Non-pigmented ciliary epithelial cell (primary cell): Measurements from ENCODE around the gene RHOB.
"Not testable (repeated sequence)": the region's sequence is repeated elsewhere in the genome, so short reads cannot be mapped to it uniquely, and the experiment has no call there.

Experiments used
- DNase-seq: peaks from one replicate; pipeline ENCODE4 v3.0.0-alpha.2; 2010; ENCODE audit warnings: low read depth

The RHOB gene

GRCh38 chr2:20422402-20423271, 24.2 kb upstream of the RHOB start:
- no peak for DNase-seq

DNA sequence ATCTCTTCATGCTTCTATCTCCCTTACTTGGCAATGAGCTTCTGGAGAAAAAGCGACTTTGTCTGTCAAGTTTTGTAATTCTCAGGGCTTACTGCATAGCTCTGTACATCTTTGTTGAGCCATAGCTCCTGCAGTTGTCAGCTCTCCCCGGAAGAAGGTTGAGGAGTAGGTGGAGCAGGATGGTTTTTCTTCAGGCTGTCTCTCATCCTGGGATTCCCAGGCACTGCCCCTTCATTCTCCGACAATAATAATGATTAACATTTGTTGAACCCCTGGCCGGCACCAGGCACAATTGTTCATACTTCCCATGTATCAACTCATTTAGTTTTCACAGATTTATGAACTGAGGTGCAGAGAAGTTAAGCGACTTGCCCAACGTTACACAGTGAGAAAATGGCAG, 23.5 kb upstream of the RHOB start:
- DNase-seq = no peak

DNA sequence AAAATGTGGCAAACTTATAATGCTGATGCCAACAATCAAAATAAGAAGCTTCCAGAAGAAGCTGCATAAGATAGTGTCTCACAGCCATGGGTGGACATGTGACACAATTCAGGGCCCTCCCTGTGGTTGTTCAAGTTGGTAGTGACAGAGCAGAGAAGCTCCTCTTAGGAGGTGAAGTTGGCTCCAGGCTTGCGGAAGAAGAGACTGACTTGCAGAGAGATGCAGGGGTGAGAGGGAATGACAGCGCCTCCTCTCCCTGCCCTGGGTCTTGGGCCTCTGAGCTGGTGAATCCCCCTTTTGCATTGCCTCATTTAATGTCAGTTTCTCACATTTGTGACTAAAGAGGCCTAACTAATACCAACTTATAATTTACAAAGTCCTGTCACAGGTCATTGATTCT, 23.0 kb upstream of the RHOB start:
- DNase-seq = no peak

DNA sequence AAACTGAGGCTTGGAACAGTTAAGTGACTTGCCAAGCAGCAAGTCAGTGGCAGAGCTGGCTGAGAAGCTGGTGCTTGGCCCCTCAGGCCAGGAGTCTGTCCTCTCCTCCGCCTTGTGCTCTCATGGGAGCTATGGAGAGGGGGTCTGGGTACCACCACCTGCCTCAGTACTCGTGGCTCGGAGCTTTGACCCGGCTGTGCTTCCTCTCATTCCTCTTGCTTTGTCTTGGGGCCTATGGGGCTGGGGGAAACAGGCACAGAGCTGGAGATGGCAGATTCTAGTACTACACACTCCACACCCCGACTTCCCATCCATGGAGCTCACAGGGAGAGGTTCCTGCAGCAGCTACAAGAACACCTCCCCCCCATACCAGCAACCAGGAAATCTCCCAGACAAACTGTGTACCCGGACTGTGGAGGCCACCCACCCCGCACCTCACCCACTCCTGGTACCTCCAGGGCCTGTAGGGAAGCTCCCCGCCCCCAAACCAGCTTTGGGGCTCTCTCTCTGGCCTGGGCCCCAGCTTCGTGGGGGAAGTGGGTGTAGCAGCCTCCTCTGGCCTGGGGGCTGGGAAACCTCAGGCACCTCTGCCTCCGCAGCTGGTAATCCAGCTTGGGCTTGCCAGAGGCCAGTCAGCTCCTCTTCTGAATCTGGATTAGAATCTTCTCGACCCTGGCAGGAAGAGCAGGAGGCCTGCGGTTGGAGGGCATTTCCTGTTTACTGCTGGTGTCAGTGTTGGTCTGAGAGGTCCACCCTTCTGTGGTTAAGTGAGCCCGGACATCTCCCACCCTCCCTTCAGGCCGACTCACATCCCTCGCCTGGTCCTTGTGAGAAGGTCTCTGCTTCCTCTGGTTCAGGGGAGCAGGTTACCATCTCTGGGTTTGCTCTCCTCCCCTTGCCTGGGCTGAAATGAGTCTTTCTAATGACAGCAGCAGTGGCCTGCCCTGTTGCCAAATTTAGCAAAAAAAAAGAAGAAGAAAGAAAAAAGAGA, 22.3 kb upstream of the RHOB start:
- DNase-seq = no peak

GRCh38 chr2:20425371-20425881, 21.4 kb upstream of the RHOB start:
- no peak for DNase-seq

DNA sequence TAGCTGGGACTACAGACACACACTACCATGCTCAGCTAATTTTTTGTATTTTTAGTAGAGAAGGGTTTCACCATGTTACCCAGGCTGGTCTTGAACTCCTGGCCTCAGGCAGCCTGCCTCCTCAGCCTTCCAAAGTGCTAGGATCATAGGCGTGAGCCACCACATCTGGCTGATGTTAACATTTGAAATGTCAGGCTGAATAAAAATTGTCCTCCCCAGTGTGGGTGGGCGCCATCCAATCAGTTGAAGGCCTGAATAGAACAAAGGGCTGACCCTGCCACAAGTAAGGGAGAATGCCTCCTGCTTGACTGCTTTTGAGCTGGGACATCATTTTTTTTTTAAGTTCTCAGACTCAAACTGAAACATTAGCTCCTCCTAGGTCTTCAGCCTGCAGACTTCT, 21.0 kb upstream of the RHOB start:
- DNase-seq = no peak

GRCh38 chr2:20427931-20428526, 18.8 kb upstream of the RHOB start:
- no peak for DNase-seq

- no peak for DNase-seq
Observed at GRCh38 chr2:20428717-20429490, 18.0 kb upstream of the RHOB start.

DNA sequence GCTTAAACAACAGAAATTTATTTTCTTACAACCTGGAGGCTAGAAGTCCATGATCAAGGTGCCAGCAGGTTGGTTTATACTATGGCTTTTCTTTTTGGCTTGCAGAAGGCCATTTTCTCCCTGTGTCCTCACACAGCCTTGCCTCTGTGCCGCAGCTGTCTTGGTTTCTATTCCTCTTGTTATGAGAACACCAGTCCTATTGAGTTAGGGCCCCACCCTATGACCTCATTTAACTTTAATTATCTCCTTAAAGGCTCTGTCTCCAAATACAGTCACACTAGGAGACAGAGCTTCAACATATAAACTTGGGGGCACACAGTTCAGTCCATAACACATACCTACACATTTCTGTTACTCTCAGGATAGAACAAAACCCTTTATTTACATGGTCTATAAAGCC, 17.3 kb upstream of the RHOB start:
- no peak for DNase-seq

DNA sequence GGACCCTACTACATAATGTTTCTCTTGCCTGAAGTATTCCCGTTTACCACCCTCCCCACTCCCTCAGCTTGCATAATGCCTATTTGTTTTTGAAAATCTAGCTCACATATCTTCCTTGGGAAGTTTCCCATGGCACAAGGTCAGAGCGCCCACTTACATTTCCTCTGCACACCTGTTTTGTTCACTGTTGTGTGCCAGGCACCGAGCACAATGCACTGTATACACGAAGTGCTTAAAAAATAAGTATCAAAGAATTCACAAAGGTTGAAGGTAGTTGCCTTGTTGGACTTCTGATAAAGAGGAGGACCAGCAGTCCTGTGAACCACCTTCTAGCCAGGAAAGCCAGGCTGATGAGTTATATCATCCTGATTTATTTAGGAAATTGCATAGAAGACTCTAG, 16.8 kb upstream of the RHOB start:
- no peak for DNase-seq

- no peak for DNase-seq
Observed at GRCh38 chr2:20430461-20431300, 16.2 kb upstream of the RHOB start.

GRCh38 chr2:20431301-20431698, 15.6 kb upstream of the RHOB start:
- DNase-seq = no peak

GRCh38 chr2:20431772-20432171, 15.1 kb upstream of the RHOB start:
- DNase-seq = no peak

DNA sequence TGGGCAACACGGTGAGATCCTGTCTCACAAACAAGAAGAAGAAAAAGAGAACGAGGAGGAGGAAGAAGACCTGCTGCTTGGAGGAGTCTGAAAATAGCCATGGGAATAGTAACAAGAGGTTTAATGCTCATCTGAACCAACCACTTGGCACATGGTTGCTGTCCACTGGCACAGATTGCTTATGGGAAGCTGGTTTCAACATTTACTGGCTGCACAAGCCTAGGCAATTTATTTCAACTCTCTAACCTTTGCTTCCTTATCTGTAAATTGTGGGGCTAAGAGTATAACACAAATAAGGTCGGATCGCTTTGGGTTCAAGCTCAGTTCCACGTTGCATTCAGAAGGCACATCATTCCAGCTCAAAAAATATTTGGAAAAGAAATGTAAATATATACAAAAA, 14.2 kb upstream of the RHOB start:
- DNase-seq = no peak

GRCh38 chr2:20433249-20433648, 13.6 kb upstream of the RHOB start:
- no peak for DNase-seq

- DNase-seq = no peak
Observed at GRCh38 chr2:20433946-20434553, 12.8 kb upstream of the RHOB start.

- no peak for DNase-seq
Observed at GRCh38 chr2:20434588-20435294, 12.1 kb upstream of the RHOB start.

GRCh38 chr2:20435456-20435855, 11.4 kb upstream of the RHOB start:
- DNase-seq = not testable (repeated sequence)

- DNase-seq = no peak
Observed at GRCh38 chr2:20436716-20437470, 10.0 kb upstream of the RHOB start.
